NCI-H345 (cell line): ENCODE results near the gene HPCA.

Experiments used
- DNase-seq: peaks from one replicate; lab custom pipeline; 2025; lab: John Stamatoyannopoulos, UW

Gene HPCA

GRCh38 chr1:32871364-32872191 is 14.7 kb upstream of the HPCA start:
- DNase-seq, result peak; percentile 20

- DNase-seq, result no peak
These were observed 14.2 kb upstream of the HPCA start for GRCh38 chr1:32872192-32872460.

- no peak for DNase-seq
These were observed 12.8 kb upstream of the HPCA start for GRCh38 chr1:32873484-32873883.

GRCh38 chr1:32874860-32875752 is 11.2 kb upstream of the HPCA start:
- no peak for DNase-seq

- peak; percentile 7 for DNase-seq
These were observed 9.7 kb upstream of the HPCA start for GRCh38 chr1:32876341-32877210.

- DNase-seq, result peak; percentile 40
These were observed 8.8 kb upstream of the HPCA start for GRCh38 chr1:32877211-32878110.

GRCh38 chr1:32878183-32878582 is 8.1 kb upstream of the HPCA start:
- peak; percentile 48 for DNase-seq

- no peak for DNase-seq
These were observed 7.7 kb upstream of the HPCA start for GRCh38 chr1:32878637-32879041.

GRCh38 chr1:32881291-32881690 is 5.0 kb upstream of the HPCA start:
- no peak for DNase-seq

GRCh38 chr1:32881871-32882850 is 4.1 kb upstream of the HPCA start:
- DNase-seq, result peak; percentile 43

- no peak for DNase-seq
These were observed 2.8 kb upstream of the HPCA start for GRCh38 chr1:32883338-32884031.

GRCh38 chr1:32884032-32884372 is 2.3 kb upstream of the HPCA start:
- no peak for DNase-seq

GRCh38 chr1:32884726-32885125 is 1.6 kb upstream of the HPCA start:
- DNase-seq, result no peak

GRCh38 chr1:32885676-32886003 is 651 bp upstream of the HPCA start:
- no peak for DNase-seq

- DNase-seq, result no peak
These were observed 630 bp downstream of the HPCA start for GRCh38 chr1:32886828-32887414.

- no peak for DNase-seq
These were observed 1.3 kb downstream of the HPCA start for GRCh38 chr1:32887623-32888022.

- no peak for DNase-seq
These were observed 1.8 kb downstream of the HPCA start for GRCh38 chr1:32888134-32888533.

GRCh38 chr1:32888677-32889420 is 2.6 kb downstream of the HPCA start:
- DNase-seq, result no peak
